ENCODE results near the gene CANT1.

The CANT1 gene

GRCh38 chr17:78995761-78996451 is 13.7 kb downstream of the CANT1 start:
- peak overlapping the region; percentile 61 for H3K27ac ChIP-seq
- no peak for TF ChIP-seq CTCF (IDR thresholded peaks at IDR 0.05)
- no peak for TF ChIP-seq ZFX (IDR thresholded peaks at IDR 0.05; ENCODE audit: borderline replicate concordance)

GRCh38 chr17:78995022-78995760 is 14.4 kb downstream of the CANT1 start:
- peak overlapping the region; percentile 61 for H3K27ac ChIP-seq
- TF ChIP-seq CTCF (IDR thresholded peaks at IDR 0.05) = no peak
- no peak for TF ChIP-seq ZFX (IDR thresholded peaks at IDR 0.05; ENCODE audit: borderline replicate concordance)

- H3K27ac ChIP-seq = peak overlapping the region; percentile 1; the same call in 1 of the 2 replicates
- TF ChIP-seq CTCF (IDR thresholded peaks at IDR 0.05) (no peak), ZFX (IDR thresholded peaks at IDR 0.05; ENCODE audit: borderline replicate concordance) (no peak)
These were observed 15.4 kb downstream of the CANT1 start for GRCh38 chr17:78993981-78994671.

GRCh38 chr17:78993241-78993956 is 16.2 kb downstream of the CANT1 start:
- TF ChIP-seq ZFX (IDR thresholded peaks at IDR 0.05; ENCODE audit: borderline replicate concordance) (no peak), CTCF (IDR thresholded peaks at IDR 0.05) (peak; percentile 87)
- H3K27ac ChIP-seq = peak overlapping the region; percentile 1; the same call in 1 of the 2 replicates

GRCh38 chr17:78992542-78993212 is 16.9 kb downstream of the CANT1 start:
- H3K27ac ChIP-seq = no peak overlapping the region
- TF ChIP-seq CTCF (IDR thresholded peaks at IDR 0.05) = no peak
- no peak for TF ChIP-seq ZFX (IDR thresholded peaks at IDR 0.05; ENCODE audit: borderline replicate concordance)

- TF ChIP-seq ZFX (IDR thresholded peaks at IDR 0.05; ENCODE audit: borderline replicate concordance) (no peak), CTCF (IDR thresholded peaks at IDR 0.05) (no peak)
- no peak overlapping the region for H3K27ac ChIP-seq
These were observed 17.5 kb downstream of the CANT1 start for GRCh38 chr17:78991906-78992532.

Data from 22Rv1 (cell line).